Heart right ventricle (tissue), 16 donors: Measurements from ENCODE around the gene INPP5D. TPM values are rescaled to one million over a fixed set of nuclear protein-coding genes. Genes with fewer than 3 reads are reported as not detected.
"Not testable (repeated sequence)": the region's sequence is repeated elsewhere in the genome, so short reads cannot be mapped to it uniquely, and the experiment has no call there.

Experiments
- ATAC-seq, 8 donors: fragments of 200-7000 bp; cut with Tn5 transposase; one replicate each; pipeline ENCODE4 v1.9.1; 2020; ENCODE audit warnings: mild to moderate bottlenecking in 8 of 8, moderate library complexity in 8 of 8, moderate number of reproducible peaks in 1 of 8
- DNase-seq, 2 donors: peaks; one replicate each; pipeline ENCODE4 v3.0.0-alpha.2; 2020
- H3K27ac ChIP-seq, 10 donors: fragments of 200-600 bp; sonication (generic) in 2 of 10; one replicate each; pipeline versions ENCODE4 v1.5.0 to v1.8.0; 2020 to 2022; ENCODE audit warnings: mild to moderate bottlenecking in 3 of 10
- H3K27me3 ChIP-seq, 7 donors: fragments of 200-600 bp; one replicate each; pipeline ENCODE4 v1.8.0; 2021 to 2022; ENCODE audit warnings: mild to moderate bottlenecking in 2 of 7
- H3K36me3 ChIP-seq, 9 donors: fragments of 200-600 bp; sonication (generic) in 1 of 9; one replicate each; pipeline versions ENCODE4 v1.5.0 to v1.8.0; 2020 to 2022; ENCODE audit warnings: mild to moderate bottlenecking in 2 of 9
- H3K4me1 ChIP-seq, 9 donors: fragments of 200-600 bp; sonication (generic) in 1 of 9; one replicate each; pipeline versions ENCODE4 v1.5.0 to v1.8.0; 2020 to 2022; ENCODE audit warnings: mild to moderate bottlenecking in 4 of 9
- H3K4me3 ChIP-seq, 10 donors: fragments of 200-600 bp; sonication (generic) in 2 of 10; one replicate each; pipeline versions ENCODE4 v1.5.0 to v1.8.0; 2020 to 2022; ENCODE audit warnings: mild to moderate bottlenecking in 7 of 10, moderate library complexity in 2 of 10
- H3K9me3 ChIP-seq, 11 donors: fragments of 200-600 bp in 10 of 11; sonication (generic) in 2 of 11; one replicate each; pipeline versions ENCODE4 v1.5.0 to v1.8.0; 2013 to 2022; ENCODE audit warnings: mild to moderate bottlenecking in 2 of 11, control low read depth in 1 of 11, moderate library complexity in 1 of 11
- CTCF ChIP-seq, 9 donors: fragments of 200-600 bp; sonication (generic) in 2 of 9; IDR thresholded peaks; one replicate each; pipeline versions ENCODE4 v1.5.0 to v1.8.0; 2021 to 2022; ENCODE audit warnings: antibody characterized with exemption in 9 of 9, mild to moderate bottlenecking in 5 of 9, moderate library complexity in 1 of 9
- WGBS, 2 donors: extraction: QIAGEN DNeasy Blood & Tissue Kit; methylation state at CpG; one replicate each; pipeline ENCODE4 v1.1.7; 2013; ENCODE audit warnings: inconsistent platforms in 1 of 2; 5-methylcytosine and 5-hydroxymethylcytosine counted together
- intact Hi-C, 10 donors: fragments of 100-400 bp; cut with DNase I; formaldehyde crosslinking; loops; one replicate each; pipeline versions ENCODE4 v1.11.1 to v1.14.2; 2022
- polyA plus RNA-seq, 2 donors: library from polyadenylated mRNA; stranded (reverse); fragments of 200-250 nt; gene quantifications; one replicate each; pipeline ENCODE4 v1.2.3, GENCODE V29; 2013
- total RNA-seq, 10 donors: library from RNA; stranded (reverse); fragmentation: NEBNext Ultra II Directional in 3 of 10; extraction: Animal tissue kit (Norgen Biotek cat#: 25700) in 3 of 10; gene quantifications; one replicate each; pipeline versions ENCODE4 v1.2.1 to v1.2.4, GENCODE V29; 2021 to 2023
- donor health status: Arrhythmogenic right ventricular cardiomyopathy.
- donor health status: ischemic (EF 13 %, LVEDD 7.1; RV severe dilation, severe dysfunction).
- donor health status: healthy with polysubstance abuse.
- donor health status: DM: no; HTN: yes; CAD: no.
- donor health status: DM: no; HTN: no; CAD: no.
- donor health status: ischemic (EF 25% LVEDD 6.9; RV normal size, moderate dysfunction).
- donor health status: ischemic (EF 25% LVEDD 5.7; RV mildly dilated, moderate dysfunction).
- donor health status: healthy.
- donor health status: DM: yes; HTN: yes; CAD: no.
- donor health status: Ischemic cardiomyopathy.
- donor health status: ischemic (EF 35%, LVEDD 5.7; RV mildly dilated, moderate dysfunction).
- donor health status: nonischemic (EF 11% LVEDD 7.7; RV severe dilation, severe dysfunction).
- donor health status: DM: yes; HTN: yes; CAD: no.
- donor health status: PGD.
- donor health status: ischemic (EF 29% LVEDD 5.4; RV normal size, mild dysfunction).
- donor health status: nonischemic (EF 23%, LVEDD 6.1; RV moderate dilation, normal function).

The INPP5D gene
- total and polyA plus RNA-seq, 12 donors: 2.9 to 17.2 (median 5.7) TPM

GRCh38 chr2:233093721-233094120, 33.6 kb downstream of the INPP5D start:
- Histone ChIP-seq H3K27ac (peak overlapping the region in 2 of 10 donors; percentile 14 to 73), H3K4me3 (no peak overlapping the region), H3K27me3 (peaks cover 0 to 5% (median 0%) of the 10 kb centered on the region in 7 donors), H3K9me3 (no peaks in the 10 kb centered on the region), H3K4me1 (peaks cover 0 to 33% (median 0%) of the 10 kb centered on the region in 9 donors), H3K36me3 (peaks cover 0 to 16% (median 0%) of the 10 kb centered on the region in 9 donors)
- intact Hi-C loops: loop anchor here in 2 of 10 donors (10.0 kb wide), 2 partner anchors 151 to 161 kb away; partner anchors contain the start of gene ATG16L1 (in 1 of the 2)
- TF ChIP-seq CTCF (IDR thresholded peaks at IDR 0.05): no peak
- ATAC-seq: no peak
- 70 to 78% methylated on average over 4 of the region's 4 CpGs for WGBS, 2 donors
- no peak for DNase-seq

- no peak for ATAC-seq
- DNase-seq: no peak
- no peak for TF ChIP-seq CTCF (IDR thresholded peaks at IDR 0.05)
- WGBS, 2 donors: 22 to 60% methylated on average over 6 of the region's 6 CpGs
- Histone ChIP-seq H3K36me3 (peaks cover 0 to 8% (median 0%) of the 10 kb centered on the region in 9 donors), H3K9me3 (no peaks in the 10 kb centered on the region), H3K27ac (no peak overlapping the region), H3K4me1 (peaks cover 0 to 32% (median 0%) of the 10 kb centered on the region in 9 donors), H3K27me3 (peaks cover 0 to 3% (median 0%) of the 10 kb centered on the region in 7 donors), H3K4me3 (no peak overlapping the region)
- intact Hi-C loops: loop anchor here in 5 of 10 donors (5.0 to 10.0 kb wide), 3 partner anchors 150 to 160 kb away; partner anchors contain the start of gene ATG16L1 (in 4 of the 5)
These were observed 34.5 kb downstream of the INPP5D start for GRCh38 chr2:233094614-233095013.

GRCh38 chr2:233096006-233096405, 35.9 kb downstream of the INPP5D start:
- Histone ChIP-seq H3K9me3 (no peaks in the 10 kb centered on the region), H3K36me3 (peaks cover 0 to 8% (median 0%) of the 10 kb centered on the region in 9 donors), H3K27ac (no peak overlapping the region), H3K4me3 (no peak overlapping the region), H3K4me1 (peaks cover 0 to 46% (median 0%) of the 10 kb centered on the region in 9 donors), H3K27me3 (peaks cover 0 to 3% (median 0%) of the 10 kb centered on the region in 7 donors)
- DNase-seq: no peak
- TF ChIP-seq CTCF (IDR thresholded peaks at IDR 0.05): no peak
- 92 to 96% methylated on average over 6 of the region's 6 CpGs for WGBS, 2 donors
- intact Hi-C loops: loop anchor here in 5 of 10 donors (5.0 to 10.0 kb wide), 3 partner anchors 149 to 159 kb away; partner anchors contain the start of gene ATG16L1 (in 4 of the 5)
- ATAC-seq: no peak

- no peak overlapping the region for H3K4me3 ChIP-seq
- H3K27ac ChIP-seq: no peak overlapping the region
- peaks cover 0 to 8% (median 0%) of the 10 kb centered on the region in 9 donors for H3K36me3 ChIP-seq
- ATAC-seq: peak in 1 of 8 donors; percentile 35
- no peaks in the 10 kb centered on the region for H3K9me3 ChIP-seq
- peak in 7 of 9 donors; percentile 23 to 47 (median 39) for TF ChIP-seq CTCF (IDR thresholded peaks at IDR 0.05)
- H3K27me3 ChIP-seq: peaks cover 0 to 3% (median 0%) of the 10 kb centered on the region in 7 donors
- peaks cover 0 to 28% (median 0%) of the 10 kb centered on the region in 9 donors for H3K4me1 ChIP-seq
- no peak for DNase-seq
- intact Hi-C loops: loop anchor here in 5 of 10 donors (5.0 to 10.0 kb wide), 3 partner anchors 146 to 156 kb away; partner anchors contain the start of gene ATG16L1 (in 4 of the 5)
- 56 to 73% methylated on average over 11 of the region's 11 CpGs for WGBS, 2 donors
These were observed 38.5 kb downstream of the INPP5D start for GRCh38 chr2:233098618-233099017.

GRCh38 chr2:233099820-233100191, 39.7 kb downstream of the INPP5D start:
- not testable (repeated sequence) for DNase-seq, H3K27me3 ChIP-seq, H3K36me3 ChIP-seq, H3K9me3 ChIP-seq, H3K4me3 ChIP-seq, ATAC-seq
- intact Hi-C loops: loop anchor here in 5 of 10 donors (5.0 to 10.0 kb wide), 3 partner anchors 145 to 155 kb away; partner anchors contain the start of gene ATG16L1 (in 4 of the 5)
- Histone ChIP-seq H3K4me1 (peaks cover 0 to 23% (median 0%) of the 10 kb centered on the region in 9 donors), H3K27ac (peak overlapping the region in 1 of 10 donors; percentile 59)
- WGBS, 2 donors: 92 to 95% methylated on average over 7 of the region's 7 CpGs
